Esophagus squamous epithelium (tissue), 4 donors: ENCODE results near the gene QKI.

Source experiments
- POLR2A ChIP-seq, 4 donors: fragments of 450-650 bp; IDR thresholded peaks; one replicate each; pipeline ENCODE4 v1.6.1; 2017; ENCODE audit warnings: antibody characterized with exemption in 4 of 4, mild to moderate bottlenecking in 4 of 4, moderate library complexity in 3 of 4
- TF ChIP-seq, protein P1 (sequence below), 6 experiments: fragments of 450-650 bp in 4 of 6; fragments of 200-600 bp in 2 of 6; sonication (generic) in 2 of 6; IDR thresholded peaks; one replicate each; pipeline ENCODE4 v1.5.1; 2016 to 2019; ENCODE audit warnings: antibody characterized with exemption in 6 of 6, mild to moderate bottlenecking in 4 of 6, moderate library complexity in 4 of 6

DNA sequence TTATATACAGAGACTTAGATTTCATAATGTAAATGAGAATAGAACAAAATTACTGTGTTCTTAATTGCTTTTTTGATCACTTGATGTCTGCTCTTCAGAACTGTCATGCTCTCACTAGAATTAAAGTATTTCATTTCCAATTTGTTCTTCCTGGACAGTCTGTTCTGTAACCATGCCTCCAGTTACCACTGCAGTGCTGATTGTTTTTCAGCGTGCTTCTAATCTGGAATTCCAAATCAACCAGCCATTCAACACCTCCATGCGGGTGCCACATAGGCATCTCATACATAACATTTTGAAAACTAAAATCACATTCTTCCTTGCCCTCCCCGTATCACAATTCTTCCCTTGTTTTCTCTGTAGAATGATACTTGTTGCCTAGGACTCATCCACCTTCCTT is 132.8 kb downstream of the QKI start:
- TF ChIP-seq, protein P1, sequence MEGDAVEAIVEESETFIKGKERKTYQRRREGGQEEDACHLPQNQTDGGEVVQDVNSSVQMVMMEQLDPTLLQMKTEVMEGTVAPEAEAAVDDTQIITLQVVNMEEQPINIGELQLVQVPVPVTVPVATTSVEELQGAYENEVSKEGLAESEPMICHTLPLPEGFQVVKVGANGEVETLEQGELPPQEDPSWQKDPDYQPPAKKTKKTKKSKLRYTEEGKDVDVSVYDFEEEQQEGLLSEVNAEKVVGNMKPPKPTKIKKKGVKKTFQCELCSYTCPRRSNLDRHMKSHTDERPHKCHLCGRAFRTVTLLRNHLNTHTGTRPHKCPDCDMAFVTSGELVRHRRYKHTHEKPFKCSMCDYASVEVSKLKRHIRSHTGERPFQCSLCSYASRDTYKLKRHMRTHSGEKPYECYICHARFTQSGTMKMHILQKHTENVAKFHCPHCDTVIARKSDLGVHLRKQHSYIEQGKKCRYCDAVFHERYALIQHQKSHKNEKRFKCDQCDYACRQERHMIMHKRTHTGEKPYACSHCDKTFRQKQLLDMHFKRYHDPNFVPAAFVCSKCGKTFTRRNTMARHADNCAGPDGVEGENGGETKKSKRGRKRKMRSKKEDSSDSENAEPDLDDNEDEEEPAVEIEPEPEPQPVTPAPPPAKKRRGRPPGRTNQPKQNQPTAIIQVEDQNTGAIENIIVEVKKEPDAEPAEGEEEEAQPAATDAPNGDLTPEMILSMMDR (IDR thresholded peaks at IDR 0.05), result no peak
- TF ChIP-seq POLR2A (IDR thresholded peaks at IDR 0.05), result no peak
